ENCODE measurements around the gene PCDHA11. TPM values are rescaled to one million over a fixed set of nuclear protein-coding genes. Genes with fewer than 3 reads are reported as not detected.

The PCDHA11 gene
- total and polyA plus RNA-seq, 2 donors (not counting 3 experiments of a cell fraction or from before 2014, with no cell fraction given), result not detected

DNA sequence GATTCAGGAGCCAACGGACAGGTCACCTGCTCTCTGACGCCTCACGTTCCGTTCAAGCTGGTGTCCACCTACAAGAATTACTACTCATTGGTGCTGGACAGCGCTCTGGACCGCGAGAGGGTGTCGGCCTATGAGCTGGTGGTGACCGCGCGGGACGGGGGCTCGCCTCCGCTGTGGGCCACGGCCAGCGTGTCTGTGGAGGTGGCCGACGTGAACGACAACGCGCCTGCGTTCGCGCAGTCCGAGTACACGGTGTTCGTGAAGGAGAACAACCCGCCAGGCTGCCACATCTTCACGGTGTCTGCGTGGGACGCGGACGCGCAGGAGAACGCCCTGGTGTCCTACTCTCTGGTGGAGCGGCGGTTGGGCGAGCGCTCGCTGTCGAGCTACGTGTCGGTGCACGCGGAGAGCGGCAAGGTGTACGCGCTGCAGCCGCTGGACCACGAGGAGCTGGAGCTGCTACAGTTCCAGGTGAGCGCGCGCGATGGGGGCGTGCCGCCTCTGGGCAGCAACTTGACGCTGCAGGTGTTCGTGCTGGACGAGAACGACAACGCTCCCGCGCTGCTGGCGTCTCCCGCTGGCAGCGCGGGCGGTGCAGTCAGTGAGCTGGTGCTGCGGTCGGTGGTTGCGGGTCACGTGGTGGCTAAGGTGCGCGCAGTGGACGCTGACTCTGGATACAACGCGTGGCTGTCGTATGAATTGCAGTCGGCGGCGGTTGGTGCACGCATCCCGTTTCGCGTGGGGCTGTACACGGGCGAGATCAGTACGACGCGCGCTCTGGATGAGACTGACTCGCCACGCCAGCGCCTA lies 11.4 kb upstream of the PCDHA11 start:
- no TSS peak for BruUV-seq (replicated peaks)
- Histone ChIP-seq H3K4me1 (ENCODE audit: control insufficient read depth, extremely low read depth, insufficient read depth, low read length) (no peaks in the 10 kb centered on the region), H3K9ac (replicated peaks; ENCODE audit: extremely low read depth, insufficient read depth, low read length) (no peak overlapping the region), H3K4me3 (replicated peaks in 1 of 3; ENCODE audit: insufficient read depth in 1 of 3, low read depth in 1 of 3, low read length in 3 of 3) (no peak overlapping the region), H3K27me3 (ENCODE audit: control insufficient read depth in 2 of 2, insufficient read depth in 2 of 2, low read length in 2 of 2) (no peaks in the 10 kb centered on the region), H3K27ac (ENCODE audit: insufficient read depth, low read depth, low read length) (no peak overlapping the region), H3K9me1 (replicated peaks; ENCODE audit: control insufficient read depth, extremely low read depth, insufficient read depth, low read length) (no peaks in the 10 kb centered on the region), H3K9me3 (replicated peaks; ENCODE audit: control insufficient read depth, insufficient read depth, low read length) (no peaks in the 10 kb centered on the region), H3K4me2 (ENCODE audit: insufficient read depth, low read length) (no peak overlapping the region), H4K20me1 (replicated peaks; ENCODE audit: control insufficient read depth, extremely low read depth, insufficient read depth, low read length) (no peaks in the 10 kb centered on the region), H3K79me2 (ENCODE audit: control insufficient read depth, insufficient read depth, low read length) (no peaks in the 10 kb centered on the region), H2AFZ (ENCODE audit: low read depth, low read length) (no peak overlapping the region), H3K36me3 (ENCODE audit: control insufficient read depth in 2 of 2, extremely low read depth in 1 of 2, insufficient read depth in 2 of 2, low read length in 2 of 2) (no peaks in the 10 kb centered on the region)
- ChIA-PET CTCF (interaction anchor here (1.7 kb wide), 1 partner anchor 12 kb away, joined by 5 read pairs; no protein-coding TSS in a partner anchor), POLR2A (no interaction called here)
- DNase-seq (ENCODE audit: low read depth, low spot score) (no peak), FAIRE-seq (no peak)
- no peak for TF ChIP-seq POLR2A (IDR thresholded peaks at IDR 0.05; ENCODE audit: low read depth, low read length)
- no peak for TF ChIP-seq FOS (IDR thresholded peaks at IDR 0.05; ENCODE audit: borderline replicate concordance, insufficient read depth, low read length)
- TF ChIP-seq MAX (IDR thresholded peaks at IDR 0.05; ENCODE audit: insufficient read depth, insufficient read length), result no peak
- no peak for TF ChIP-seq JUN (IDR thresholded peaks at IDR 0.05; ENCODE audit: borderline replicate concordance, insufficient read depth, insufficient read length, low read depth)
- no peak for TF ChIP-seq MYC (IDR thresholded peaks at IDR 0.05; ENCODE audit: low read depth, low read length)
- no peak for TF ChIP-seq GATA2 (IDR thresholded peaks at IDR 0.05; ENCODE audit: insufficient read depth, insufficient read length, low read depth, low read length)
- no peak for TF ChIP-seq EZH2 (IDR thresholded peaks at IDR 0.05; ENCODE audit: borderline replicate concordance, low read depth, low read length, severe bottlenecking)
- TF ChIP-seq POLR2AphosphoS5 (IDR thresholded peaks at IDR 0.05; ENCODE audit: insufficient read depth, low read depth, low read length), result no peak
- TF ChIP-seq, protein P1, sequence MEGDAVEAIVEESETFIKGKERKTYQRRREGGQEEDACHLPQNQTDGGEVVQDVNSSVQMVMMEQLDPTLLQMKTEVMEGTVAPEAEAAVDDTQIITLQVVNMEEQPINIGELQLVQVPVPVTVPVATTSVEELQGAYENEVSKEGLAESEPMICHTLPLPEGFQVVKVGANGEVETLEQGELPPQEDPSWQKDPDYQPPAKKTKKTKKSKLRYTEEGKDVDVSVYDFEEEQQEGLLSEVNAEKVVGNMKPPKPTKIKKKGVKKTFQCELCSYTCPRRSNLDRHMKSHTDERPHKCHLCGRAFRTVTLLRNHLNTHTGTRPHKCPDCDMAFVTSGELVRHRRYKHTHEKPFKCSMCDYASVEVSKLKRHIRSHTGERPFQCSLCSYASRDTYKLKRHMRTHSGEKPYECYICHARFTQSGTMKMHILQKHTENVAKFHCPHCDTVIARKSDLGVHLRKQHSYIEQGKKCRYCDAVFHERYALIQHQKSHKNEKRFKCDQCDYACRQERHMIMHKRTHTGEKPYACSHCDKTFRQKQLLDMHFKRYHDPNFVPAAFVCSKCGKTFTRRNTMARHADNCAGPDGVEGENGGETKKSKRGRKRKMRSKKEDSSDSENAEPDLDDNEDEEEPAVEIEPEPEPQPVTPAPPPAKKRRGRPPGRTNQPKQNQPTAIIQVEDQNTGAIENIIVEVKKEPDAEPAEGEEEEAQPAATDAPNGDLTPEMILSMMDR (IDR thresholded peaks at IDR 0.05; ENCODE audit: extremely low read depth in 1 of 2, insufficient read depth in 1 of 2, low read depth in 1 of 2, low read length in 2 of 2), result no peak
- intact Hi-C loops (cut with micrococcal nuclease), result no loop called here
- dilution Hi-C loops (cut with MboI; ENCODE audit: extremely low pct_ligation_motif_present, low sequenced_read_pairs), result no loop called here
